Activated CD4-positive, CD25-positive, alpha-beta regulatory T cell (primary cell): Measurements from ENCODE around the gene UAP1.

Experiments used
- DNase-seq, 4 experiments: peaks; one replicate each; lab custom pipeline; 2025; lab: John Stamatoyannopoulos, UW

UAP1 gene

GRCh38 chr1:162617513-162617912 lies 56.0 kb downstream of the UAP1 start:
- no peak for DNase-seq

DNA sequence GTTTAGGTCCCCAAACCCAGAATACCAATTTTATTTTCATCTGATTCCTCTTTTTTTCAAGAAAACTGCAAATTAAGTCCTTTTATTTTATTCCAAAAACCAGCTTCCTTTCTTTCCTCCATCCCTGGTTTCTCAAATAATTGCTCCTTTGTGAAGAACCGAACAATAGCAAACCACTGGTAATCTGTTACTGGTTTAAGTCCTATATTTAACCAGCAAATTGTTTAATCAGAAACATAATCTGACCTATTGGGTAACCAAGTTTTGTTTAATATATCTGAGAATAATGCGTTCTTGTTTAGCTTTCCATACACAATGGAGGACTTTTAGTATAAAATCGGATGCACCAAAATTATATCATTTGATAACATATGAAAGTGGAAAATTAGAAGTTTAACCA lies 57.6 kb downstream of the UAP1 start:
- DNase-seq, result no peak

DNA sequence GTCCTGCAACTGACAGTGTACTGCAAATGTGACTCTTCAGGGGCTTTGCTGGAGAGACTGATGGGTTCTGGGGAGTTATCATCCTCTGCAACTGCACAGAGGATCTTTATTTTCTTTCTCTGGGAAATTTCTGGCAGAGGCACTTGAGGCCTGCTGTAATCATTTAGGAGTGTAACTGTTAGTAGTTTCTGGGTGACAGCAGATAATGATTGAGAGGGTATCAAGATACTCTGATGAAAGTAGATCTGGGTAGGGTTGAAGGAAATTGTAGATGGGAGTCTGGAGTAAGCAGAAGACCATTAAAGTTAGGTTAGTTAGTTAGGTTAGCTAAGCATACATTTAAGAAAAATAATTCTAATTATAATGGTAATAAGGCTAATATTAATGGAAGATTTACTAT lies 59.7 kb downstream of the UAP1 start:
- DNase-seq, result no peak

- no peak for DNase-seq
These were observed 64.2 kb downstream of the UAP1 start for GRCh38 chr1:162625679-162626078.

DNA sequence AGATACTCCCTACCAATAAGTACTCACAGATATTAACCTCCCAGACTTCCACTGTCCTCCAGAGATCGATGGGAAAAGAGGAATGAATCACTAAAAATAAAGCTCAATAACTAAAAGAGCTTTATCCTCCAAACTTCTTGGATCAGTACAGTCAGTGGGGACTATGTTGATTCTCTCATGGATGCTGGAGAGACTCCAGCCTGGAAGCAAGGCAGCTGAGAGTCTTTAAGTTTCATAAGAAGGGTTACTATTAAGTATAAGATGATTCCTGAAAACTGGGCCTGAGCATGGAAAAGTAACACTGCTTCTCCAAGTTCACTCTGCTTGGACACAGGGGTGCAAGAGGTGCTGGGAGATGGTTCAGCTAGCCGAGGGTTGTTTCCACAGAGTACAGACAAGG lies 64.6 kb downstream of the UAP1 start:
- DNase-seq, result no peak

GRCh38 chr1:162626761-162627160 lies 65.2 kb downstream of the UAP1 start:
- no peak for DNase-seq

DNA sequence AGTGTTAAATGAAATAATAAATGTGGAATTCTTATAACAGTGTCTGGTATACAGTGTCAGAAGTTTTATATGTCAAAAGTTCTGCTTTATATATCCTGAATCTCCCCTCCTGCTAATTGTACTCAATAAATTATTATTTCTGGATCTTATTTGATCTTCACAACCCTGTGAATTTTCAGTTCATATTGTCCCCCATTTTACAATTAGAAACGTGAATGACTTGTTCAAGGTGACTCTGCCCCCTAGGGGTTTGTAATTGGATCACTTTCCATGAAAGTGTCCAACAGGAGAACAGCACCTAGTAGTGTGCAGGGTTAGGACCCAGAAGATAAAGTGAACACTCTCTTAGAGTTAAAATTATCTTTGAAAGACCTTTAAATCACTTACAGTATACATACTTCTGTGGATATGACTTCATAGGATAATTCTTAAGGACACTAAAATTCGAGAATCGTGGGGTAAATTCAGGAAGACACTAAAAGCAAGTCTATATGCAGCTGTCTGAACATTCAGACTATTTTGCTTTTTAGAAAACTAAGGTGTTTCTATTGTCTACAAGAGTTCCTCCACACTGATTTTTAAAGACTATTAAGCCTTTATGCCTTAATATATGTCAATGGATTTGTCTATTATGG lies 66.3 kb downstream of the UAP1 start:
- DNase-seq, result no peak

DNA sequence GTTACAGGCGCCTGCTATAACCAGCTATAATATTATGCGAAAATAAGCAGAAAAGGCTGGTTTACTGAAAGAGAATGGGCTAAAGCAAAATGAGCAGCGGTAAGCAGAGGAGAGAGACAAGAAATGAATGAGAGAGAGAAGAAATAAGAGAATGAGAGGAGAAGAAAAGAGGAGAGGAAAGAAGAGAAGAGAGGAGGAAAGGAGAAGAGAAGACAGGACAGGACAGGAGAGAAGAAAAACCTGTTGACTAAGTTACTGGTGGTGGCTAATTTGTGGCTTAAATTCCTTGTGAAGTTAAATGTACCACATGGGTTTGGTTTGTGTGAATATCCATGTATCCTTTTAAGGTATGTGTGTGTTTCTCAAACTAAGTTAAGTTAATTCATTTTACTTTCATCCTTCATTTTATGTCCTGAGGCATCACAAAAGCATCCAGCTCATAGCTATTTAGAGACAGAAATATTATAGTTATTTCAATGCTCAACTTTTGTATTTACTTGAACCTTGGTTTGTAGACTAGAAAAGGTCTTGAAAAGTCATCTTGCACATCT lies 67.6 kb downstream of the UAP1 start:
- DNase-seq, result no peak

DNA sequence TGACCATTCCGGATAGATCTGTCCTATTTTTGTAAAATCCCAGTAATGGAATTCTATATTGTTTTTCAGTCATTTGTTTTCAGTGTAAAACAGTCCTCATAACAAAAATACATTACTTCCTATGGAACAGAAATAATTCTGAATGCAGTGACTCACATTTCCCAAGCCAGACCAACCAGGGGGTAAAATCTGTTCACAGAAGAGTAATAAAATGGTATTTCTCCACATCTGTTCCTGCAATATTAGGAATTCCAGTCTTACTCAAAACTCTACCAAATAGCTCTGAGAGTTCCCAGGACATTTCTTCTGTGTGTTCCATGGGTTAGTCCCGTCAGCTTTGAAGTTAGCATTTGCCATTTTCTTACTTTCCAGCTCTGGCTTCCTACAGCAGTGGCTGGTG lies 68.1 kb downstream of the UAP1 start:
- DNase-seq, result no peak

DNA sequence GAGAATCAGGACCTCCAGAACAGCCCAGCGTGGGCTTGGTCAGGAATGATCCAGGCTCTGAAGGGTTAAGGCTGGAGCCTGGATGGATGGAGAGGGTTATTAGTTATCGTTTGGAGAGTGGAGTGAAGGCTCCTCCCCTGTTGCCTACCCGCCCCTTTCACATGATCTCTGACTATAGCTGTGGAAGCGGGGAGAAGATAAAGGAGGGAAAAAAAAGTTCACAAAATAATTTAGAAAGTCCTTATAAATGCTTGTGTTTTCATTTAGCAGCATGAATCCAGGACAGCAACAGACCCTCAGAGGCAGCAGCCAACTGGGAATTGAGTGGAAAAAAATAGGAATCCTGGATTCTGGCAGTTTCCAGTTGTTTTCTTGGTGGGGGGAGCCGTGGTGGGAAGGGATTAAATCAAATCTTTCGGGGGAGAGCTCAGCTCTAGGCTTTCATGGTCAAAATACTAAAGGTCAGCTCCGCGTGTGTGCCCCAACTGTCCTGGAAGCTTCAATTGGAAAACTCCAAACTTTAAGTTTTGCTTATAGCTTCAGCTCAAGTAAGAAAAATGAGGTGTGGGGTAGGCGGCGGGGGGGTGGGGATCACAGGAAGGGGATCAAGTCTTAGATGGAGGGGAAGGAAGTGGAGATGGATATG lies 70.1 kb downstream of the UAP1 start:
- DNase-seq, result no peak

DNA sequence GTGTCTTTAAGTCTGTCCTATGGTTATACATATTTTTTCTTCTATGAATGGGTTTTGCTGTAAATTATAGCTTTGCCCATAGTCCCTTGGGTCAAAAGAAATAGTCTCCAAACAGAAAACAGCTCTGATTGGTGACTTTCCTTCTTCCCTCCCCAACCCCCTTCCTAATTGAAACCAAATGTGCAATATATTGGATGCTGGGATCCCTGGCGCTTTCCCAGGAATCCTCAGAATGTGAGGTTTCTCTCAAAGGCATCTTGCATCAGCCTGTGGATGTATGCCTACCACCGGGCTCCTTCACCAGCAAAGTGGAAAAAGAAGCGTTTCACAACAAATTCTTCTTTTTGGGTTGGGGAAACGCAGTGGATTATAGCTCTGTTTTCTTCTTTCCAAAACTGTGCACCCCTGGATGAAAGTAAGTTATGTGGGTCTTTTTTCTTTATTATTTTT lies 70.7 kb downstream of the UAP1 start, which contains the start of gene DDR2:
DDR2 (plus strand) TSS at position 248 of the 450 bp plus-strand sequence. CDS start 86,600 bp downstream, outside the sequence.
- no peak for DNase-seq

GRCh38 chr1:162632698-162633080 lies 71.2 kb downstream of the UAP1 start:
- DNase-seq, result no peak

- no peak for DNase-seq
These were observed 71.7 kb downstream of the UAP1 start for GRCh38 chr1:162633081-162633762.

DNA sequence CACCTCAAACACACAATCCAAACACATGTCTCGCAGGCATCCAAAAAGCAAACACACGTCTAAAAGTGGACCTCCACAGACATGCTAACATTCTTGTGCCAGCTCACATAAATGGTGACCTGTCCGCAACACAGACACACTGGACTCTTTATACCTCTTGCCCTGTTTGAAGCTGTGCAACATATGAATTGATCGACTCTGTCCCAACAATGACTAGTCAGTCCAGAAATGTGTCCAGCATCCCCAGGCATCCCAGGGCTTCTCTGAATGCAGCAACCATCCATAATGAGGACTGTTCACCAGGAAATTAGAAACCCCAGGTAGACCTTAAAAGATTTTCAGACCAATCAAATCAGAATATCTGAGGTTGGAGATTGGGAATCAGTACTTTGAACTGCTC lies 73.9 kb downstream of the UAP1 start:
- DNase-seq, result no peak

DNA sequence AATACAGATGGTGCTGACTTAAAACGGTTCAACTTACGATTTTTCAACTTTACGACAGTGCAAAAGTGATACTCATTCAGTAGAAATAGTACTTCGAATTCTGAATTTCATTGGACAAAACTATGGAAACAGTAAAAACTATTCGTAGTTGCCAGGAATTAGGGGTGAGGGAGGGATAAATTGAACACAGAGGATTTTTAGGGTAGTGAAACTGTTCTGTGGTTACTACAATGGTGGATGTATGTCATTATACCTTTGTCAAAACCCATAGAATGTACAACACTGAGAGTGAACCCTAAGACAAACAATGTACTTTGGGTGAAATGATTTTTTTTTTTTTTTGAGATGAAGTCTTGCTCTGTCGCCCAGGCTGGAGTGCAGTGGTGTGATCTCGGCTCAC lies 78.2 kb downstream of the UAP1 start:
- no peak for DNase-seq

GRCh38 chr1:162641114-162641513 lies 79.6 kb downstream of the UAP1 start:
- no peak for DNase-seq

- DNase-seq, result no peak
These were observed 83.4 kb downstream of the UAP1 start for GRCh38 chr1:162644986-162645314.

DNA sequence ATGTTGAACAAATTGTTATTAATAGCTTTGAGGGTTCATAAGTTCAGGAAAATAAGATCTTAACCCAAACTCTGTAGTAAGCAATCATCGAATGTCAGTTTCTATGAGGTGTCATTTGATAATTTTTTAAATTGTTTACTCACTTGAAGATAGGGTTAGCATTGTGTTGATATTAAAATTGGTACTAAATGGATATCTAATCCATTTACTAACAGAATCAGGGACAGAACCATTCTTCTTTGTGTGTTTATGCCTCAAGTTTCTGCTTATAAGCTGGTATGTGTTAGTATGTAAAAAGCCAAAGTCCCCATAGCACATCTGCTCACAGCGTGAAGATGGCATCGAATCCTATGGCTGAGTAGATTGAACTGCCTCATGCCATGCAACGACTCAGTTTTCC lies 84.1 kb downstream of the UAP1 start:
- no peak for DNase-seq

DNA sequence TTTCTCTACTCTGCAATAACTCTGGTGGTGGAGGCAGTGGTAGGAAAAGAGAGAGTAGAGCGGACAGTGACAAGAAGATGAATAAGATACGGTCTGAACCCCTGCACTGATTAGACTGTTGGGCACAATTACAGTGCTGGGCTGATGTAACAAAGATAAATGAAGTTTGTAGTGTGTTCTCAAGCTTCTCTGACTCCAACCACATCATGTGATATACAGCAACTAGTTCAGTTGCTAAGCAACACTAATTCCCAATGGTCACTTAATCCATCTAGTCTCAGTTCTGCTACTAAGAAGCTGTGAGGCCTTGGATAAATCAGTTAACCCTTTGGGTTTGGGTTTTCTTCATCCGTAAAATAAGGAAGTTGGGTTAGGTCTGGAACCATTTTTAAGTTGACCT lies 88.1 kb downstream of the UAP1 start:
- DNase-seq, result no peak
